NCI-H1694 (cell line): ENCODE data around the gene SNRPD3.
"Not testable (repeated sequence)": the region's sequence is repeated elsewhere in the genome, so short reads cannot be mapped to it uniquely, and the experiment has no call there.

Source experiments
- DNase-seq: peaks from one replicate; lab custom pipeline; 2025; lab: John Stamatoyannopoulos, UW

The SNRPD3 gene

DNA sequence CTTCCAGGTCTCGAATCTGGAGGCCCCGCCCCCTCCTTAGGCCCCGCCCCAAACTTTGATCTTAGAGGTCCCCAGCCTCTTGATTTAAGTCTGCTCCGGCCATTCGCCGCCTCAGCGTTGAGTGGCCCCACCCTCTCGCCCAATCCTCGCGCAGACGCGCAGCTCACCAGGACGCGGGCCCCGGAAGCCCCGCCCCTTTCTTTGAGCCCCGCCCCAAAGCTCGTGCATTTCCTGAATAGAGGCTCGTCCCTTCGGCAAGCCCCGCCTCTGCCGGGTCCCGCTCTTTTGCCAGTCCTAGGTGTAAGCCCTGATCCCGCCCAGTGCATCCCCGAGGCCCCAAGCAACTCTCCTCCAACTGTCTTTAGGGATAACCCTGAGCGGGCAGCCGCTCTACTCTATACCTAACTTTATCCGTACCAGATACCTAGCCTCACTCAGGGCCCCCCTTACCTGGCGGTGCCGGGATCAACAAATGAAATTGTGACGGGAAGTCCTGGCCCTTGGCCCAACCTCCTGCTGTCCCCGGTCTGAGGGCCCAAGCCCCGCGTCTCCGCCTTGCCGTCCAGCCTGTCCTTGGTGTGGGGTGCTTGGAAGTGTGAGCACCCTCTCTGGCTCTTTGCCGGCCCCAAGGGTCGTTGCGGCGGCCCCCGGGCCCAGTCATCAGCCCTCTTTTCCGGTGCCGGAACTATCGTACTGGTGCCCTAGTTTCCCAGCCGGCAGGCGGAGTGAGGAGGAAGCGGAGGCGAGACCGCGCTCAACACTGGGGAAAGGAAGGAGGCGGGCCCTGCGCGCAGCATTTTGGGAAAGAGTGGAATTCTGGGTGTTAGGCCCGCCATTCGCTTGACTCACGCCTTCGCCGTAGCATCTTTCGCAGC, at the start of gene SNRPD3:
Gene SNRPD3 (plus strand): TSS at position 835 of the 875 bp plus-strand sequence. CDS start 1,676 bp downstream, outside the sequence.
- peak; percentile 95 for DNase-seq

DNA sequence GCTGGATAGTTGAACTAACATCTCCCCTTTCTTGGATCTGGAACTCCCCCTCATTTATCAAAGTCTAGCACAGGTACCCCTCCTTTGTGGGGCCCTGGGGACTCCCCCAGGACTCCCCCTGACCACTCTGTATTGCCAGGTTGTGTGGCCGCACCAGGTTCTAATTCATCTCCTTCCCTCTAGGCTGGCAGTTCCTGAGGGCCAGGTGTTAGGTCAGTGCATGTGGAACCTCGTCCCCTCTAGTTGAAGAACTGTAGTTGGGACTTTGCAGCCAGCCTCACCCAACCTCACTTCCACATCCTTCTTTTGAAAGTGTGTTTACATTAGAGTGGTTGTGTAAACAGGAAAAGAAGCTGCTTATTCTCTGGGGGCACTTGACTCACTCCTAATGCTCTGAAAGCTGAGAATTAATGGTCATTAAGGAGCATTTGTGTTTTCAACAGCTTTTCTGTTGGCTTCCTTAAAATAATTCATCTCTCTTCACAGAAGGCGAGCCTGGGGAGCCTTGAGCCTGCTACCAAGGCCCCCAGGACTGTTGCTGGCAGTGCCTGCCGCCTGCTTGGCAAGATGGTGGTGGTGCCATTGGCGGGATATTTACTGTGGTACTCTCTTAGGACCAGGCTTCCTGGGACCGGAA, 48.9 kb upstream of the SNRPD3 start:
- no peak for DNase-seq

DNA sequence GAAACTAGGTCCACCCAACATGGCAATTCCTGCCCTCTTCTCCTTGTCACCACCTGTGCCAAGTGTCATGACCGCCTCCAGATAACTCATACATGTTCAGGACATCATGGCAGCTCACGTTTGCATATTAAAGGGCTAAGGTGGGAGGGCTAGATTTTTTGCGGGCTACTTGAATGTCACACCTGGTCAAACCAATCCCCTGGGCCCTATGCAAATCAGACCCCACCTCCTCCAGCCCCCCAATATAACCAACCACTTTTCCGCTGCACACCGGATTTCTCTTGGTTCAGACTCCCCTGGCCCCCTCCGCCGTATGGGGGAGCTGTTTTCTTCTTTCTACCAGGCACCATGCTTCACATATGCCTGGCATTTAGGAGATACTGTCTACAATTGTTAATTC, 48.1 kb upstream of the SNRPD3 start:
- DNase-seq = no peak

DNA sequence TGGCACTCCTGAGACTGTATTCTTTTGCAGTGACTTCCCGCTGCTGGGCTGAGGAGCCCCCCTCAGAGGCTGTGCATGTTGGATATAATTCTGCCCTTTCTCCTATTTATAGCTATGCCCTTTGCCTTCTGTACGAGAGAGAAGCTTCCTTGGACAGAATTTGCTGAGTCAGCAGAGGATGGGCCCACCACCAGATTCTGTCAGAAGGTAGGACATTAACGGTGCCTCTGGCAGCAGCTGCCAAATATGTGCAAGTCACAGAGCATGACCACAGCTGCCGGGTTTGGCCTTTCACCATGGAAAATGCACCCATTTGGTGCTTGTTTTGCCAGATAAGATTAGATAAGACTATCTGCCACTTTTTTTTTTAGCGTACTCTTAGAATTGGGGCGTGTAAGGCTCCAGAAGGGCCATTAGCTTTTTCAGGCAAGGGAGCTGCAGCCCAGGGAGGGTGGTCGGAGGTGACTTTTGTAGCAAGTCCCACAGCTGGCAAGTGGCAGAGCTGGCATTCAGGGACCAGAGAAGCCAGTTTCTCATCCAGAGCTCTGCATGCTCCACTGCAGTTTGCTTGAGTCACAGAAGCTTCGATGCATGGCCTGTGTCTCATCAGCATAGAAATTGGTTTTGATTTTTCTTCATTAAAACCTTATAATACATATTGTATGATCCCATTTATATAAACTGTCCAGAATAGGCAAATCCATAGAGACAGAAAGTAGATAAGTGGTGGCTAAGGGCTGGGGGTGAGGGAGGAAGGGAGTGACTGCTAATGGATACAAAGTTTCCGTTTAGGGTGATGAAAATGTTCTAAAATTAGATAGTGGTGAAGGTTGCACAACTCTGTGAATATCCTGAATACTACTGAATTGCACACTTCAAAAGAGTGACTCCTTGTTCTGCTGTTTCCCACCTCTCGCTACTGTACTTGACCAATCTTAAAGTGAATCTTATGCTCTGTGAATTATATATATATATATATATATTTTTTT, 44.9 kb upstream of the SNRPD3 start:
- no peak for DNase-seq

DNA sequence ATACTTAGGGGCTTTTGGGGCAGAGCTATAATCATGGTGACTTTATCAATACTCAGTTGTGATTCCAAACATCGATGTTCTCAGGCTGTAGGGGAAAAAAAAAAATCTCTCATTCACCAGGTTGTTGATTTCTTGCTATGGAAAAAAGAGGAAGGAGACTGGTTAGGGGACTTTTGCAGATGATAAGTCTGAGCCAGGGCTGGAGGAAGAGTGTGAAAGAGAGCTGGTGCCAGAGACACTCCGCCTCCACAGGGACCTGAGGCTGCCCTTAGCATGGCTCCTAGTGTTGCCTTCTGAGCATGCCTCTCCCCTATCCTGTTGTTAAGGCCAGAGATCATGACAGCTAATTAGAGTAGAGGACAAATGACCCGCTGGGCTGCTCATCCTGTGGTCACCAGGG, 43.8 kb upstream of the SNRPD3 start:
- no peak for DNase-seq

DNA sequence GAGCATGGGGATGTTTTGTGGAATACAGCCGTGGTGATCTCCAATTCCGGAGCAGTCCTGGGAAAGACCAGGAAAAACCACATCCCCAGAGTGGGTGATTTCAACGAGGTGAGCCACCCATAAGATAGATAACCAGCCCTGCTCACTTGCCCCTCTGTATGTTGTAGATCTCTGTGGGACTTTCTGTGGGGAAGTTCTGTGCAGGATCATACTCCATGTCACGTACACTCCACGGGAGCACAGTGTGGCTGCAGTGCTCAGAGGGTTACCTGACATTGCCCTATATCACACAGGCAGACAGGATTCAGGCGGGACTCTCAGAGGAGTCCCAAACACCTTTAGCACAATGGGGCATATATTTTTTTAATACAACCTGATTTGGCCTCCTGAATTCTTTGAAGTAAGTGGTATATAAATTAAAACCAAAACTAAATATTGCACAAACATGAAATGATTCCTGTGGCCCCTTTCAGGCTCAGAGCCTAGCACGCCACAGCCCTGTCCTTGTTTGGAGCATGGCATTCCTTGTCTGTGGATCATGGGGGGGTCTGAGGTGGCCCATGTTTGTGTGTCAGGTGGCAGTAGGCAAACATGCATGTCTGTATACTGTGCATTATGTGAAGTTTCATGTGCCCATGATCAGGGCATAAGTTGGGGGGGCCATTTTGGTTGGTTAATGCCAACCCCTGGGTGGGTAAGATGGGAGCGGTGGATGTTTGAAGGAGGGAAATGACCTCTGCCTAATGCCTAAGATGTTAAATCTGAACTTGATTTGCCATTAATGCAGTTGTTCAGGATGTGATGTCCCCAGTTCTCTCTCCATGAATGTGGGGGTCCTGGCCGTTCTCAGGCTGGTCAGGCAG, 42.2 kb upstream of the SNRPD3 start:
- no peak for DNase-seq

DNA sequence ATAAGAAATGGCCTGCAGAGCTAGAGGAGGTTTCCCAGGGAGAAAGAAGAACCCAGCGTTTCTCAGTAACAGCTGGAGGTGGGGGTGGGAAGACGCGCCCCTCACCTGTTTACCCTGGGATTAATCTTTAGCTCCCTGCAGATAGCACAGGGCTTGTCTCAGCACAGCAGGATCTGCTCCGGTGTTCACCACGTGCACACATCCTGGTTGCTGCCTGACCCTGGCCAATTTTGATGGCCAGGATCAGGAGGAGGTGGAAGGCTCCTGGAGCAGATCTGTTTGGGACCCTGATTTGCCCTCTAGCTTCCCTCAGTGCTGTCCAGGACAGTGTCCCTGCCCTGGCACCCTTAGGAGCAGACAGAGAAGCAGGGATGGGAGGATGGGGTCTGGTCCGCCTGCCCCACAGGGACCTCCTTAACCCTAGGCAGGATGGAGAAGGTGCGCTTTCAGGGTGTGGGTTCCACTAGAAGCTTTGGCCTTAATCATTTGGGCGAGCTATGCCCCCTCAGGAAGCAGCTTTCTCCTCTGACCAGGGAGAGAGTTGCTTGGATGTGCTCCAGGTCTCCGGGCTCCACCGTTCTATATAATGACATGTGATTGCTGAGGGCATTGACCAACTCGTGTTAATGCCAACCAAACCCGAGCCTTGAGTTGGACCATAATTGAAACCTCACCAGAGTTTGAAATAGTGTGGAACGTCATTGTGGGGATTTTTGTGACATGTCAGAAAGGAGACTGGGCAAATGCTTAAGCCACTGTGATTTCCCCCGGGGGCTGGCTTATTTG, 41.4 kb upstream of the SNRPD3 start:
- no peak for DNase-seq

DNA sequence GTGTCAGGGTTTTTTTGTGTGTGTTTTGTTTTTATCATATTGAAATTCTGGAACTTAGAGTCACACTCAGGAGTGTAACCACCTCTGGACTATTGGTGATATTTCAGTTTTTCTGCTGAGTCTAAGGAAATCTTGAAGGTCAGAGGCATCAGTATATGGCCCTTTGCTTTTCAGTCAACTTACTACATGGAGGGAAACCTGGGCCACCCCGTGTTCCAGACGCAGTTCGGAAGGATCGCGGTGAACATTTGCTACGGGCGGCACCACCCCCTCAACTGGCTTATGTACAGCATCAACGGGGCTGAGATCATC, 40.8 kb upstream of the SNRPD3 start:
- no peak for DNase-seq

DNA sequence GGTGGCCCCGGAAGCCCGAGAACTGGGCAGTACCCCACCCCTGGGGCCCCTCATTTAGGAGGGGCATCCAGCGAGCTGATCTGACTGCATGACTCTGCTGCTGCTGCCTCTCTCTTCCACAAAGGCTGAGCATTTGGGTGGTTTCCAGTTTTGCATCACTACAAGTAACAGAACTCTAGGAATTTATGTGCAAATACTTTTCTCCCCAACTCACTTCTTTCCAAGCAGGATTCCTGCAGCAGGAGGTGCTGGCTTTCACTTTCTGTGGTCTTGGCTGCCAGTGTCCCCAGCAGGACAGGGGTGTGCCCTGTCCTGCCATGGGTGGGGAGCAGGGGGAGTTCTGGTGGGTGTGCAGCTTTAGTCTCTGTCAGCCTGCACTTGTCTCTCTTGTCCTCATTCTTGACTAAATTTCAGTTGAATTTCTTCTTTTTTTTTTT, 39.5 kb upstream of the SNRPD3 start:
- no peak for DNase-seq

DNA sequence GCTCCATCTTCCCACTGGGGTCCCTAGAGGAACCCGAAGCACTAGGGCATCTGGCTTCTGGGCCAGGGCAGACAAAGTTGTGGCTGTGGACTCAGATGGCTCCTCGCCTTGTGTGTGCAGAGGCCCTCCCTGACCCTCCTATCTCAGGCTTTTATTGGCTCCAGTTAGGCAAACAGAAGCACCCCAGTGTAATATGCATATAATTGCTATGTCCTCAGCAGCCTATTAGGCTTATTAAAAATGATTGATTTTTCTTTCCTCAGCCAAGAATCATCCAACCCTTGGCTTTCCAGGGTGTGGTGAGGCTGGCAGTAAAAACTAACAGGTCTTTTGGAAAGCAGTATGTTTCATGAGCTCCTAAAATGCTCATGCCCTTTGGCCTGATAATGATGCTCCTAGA, 38.4 kb upstream of the SNRPD3 start:
- no peak for DNase-seq

DNA sequence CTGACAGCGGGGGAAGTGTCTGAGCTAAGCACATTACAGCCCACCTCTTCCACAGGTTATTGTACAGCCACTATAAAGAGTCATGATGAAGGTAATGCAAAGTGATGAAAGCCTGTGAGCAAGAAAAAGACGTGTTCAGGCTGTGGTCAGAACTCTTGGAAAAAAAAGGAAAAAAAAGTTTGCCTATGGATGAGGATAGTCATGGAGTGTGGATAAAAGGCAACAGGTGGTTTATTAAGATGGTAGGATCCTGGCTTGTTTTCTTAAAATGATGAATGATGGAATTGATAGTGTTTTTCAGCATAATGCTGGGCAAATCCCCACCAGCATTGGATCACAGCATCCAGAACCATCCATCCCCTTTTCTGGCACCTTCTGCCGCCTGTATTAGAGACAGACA, 37.6 kb upstream of the SNRPD3 start:
- no peak for DNase-seq

DNA sequence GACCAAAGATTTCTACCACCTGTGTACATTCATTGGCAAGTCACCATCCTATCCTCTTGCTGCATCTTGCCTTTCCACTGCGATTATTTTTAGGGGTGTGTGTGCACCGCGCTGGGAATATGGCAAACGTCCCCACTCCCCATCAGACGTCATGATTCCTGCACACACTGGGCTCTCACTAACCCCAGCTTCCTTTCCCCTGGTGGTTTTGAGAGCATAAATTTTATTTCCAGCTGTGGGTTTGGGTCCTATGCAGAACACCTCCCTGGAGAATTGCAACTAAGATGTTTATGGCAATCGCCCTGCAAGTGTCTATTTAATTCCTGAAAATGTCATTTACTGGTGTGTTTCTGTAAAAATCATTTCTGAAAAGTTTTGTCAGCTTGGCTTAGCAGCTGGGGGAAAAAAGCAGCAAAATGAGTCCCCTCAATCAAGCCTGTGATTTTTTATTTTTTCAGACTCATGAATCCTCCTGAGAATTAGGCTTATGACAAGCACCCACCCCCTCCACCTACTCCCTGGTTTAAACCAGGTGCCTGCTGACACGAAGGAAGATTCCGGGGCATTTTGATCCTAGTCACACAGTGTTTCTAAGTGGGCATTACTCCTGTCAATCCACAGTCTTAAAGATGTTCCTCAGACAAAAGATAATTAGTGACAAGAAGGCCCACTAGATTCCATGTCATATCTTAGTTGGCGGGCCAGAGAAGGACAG, 36.9 kb upstream of the SNRPD3 start:
- no peak for DNase-seq

DNA sequence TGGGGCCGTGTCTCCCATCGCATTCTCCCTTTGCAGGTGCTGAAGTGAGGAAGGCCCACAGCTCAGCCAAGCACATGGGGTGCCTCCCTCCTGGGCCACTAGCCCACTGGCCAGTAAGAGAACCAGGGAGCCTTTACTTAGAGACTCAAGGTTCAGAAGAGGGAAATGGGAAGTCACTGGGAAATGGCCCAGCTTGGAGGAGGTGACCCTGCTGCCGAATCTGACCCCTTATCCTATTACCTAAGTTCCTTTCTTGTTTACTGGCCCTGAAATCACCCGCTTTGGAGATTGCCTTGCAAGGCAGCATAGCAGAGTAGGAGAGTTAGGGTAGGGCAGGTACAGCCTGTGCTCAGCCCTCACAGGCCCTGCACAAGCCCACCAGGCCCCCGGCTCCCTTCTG, 36.3 kb upstream of the SNRPD3 start:
- DNase-seq = no peak

DNA sequence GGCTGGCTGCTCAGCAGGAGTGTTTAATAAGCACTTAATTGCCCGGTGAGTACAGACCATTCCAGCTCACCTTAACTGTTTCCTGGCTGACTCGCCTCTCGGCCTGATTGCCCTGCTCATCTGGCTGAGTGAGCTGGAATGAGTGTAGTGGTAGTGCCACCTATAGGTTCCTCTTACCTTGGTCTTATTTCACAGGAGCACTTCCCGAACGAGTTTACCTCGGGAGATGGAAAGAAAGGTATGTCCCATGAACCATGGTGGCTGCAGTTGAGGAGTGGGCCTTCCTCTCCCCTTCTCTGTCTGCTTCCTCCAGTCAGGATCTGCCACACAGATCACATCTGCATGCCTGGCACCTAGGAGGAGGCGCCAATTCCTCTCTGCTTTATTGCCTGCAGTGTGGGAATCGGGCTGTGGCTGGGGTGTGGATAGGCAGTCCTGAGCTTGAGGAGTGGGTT, 34.0 kb upstream of the SNRPD3 start:
- peak; percentile 44 for DNase-seq

DNA sequence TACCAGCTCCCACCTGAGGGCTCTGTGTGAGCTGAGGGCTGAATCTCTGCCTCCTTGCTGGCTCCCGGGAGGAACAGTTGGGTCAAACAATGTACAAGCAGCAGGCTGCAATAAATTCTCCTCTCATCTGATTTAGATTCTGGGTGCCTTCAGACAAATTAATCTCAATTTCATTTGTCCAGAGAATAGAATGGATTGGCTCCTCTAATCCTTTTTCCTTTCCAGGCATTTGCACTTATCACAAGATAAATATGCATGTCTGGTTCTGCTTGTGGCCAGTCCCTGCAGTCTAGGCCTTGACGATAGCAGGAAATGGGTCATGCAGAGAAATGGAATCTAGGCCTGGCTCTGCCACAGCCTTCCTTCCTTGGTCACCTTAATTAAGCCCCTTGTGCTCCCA, 31.9 kb upstream of the SNRPD3 start:
- no peak for DNase-seq

DNA sequence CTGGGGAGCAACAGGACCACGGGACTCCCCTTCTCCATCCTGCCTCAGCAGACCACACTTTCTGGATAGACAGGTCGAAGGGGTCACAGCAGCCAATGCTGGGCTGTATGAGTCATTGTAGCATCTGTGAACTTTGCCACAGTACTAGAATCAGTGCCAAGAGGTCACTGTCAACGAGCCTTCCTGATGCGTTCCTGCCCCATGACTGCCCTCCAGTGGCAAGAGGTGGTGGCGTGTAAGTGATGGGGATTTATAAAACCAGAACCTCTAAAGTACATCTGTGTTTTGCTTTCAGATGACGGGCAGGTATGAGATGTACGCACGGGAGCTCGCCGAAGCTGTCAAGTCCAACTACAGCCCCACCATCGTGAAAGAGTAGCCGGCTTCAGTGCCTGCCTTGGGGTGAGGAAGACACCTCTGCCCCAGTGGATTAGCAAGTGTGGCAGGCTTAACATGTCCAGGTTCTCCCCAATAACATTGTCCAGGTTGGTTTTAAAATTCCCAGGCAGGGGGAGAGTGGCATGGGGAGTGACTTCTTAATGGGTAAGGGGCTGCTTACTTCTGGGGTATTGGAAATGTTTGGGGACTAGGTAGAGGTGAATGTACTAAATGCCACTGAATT, 30.3 kb upstream of the SNRPD3 start:
- DNase-seq = peak; percentile 70

DNA sequence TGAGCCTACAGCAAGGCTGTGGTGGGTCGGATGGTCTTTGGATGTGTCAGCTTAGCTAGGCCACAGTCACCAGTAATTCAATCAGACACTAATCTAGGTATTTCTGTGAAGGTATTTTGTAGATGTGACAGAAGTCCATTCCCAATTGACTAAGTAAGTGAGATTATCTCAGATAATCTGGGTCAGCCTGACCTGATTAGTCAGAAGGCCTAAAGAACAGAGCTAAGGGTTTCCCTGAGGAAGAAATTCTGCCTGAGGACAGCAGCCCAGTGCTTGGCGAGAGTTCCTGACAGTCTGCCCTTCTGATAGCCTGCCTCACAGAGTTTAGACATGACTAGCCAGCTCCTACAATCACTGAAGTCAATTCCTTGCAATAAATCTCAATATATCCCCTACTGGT, 29.6 kb upstream of the SNRPD3 start:
- no peak for DNase-seq

DNA sequence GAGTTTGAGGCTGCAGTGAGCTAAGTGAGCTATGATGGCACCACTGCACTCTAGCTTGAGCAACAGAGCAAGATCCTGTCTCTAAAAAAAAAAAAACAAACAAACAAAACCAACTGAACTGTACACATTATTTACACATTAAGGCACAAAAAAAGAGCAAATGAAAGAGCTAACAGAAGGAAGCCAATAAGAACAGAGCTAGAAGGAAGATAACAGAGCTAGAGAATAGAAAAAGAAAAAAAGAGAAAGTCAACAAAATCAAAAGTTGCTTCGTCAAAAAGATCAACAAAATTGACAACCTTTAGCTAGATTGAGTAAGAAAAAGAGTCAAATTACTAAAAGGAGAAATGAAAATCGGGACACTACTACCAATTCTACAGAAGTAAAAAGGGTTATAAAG, 25.9 kb upstream of the SNRPD3 start:
- DNase-seq = no peak

DNA sequence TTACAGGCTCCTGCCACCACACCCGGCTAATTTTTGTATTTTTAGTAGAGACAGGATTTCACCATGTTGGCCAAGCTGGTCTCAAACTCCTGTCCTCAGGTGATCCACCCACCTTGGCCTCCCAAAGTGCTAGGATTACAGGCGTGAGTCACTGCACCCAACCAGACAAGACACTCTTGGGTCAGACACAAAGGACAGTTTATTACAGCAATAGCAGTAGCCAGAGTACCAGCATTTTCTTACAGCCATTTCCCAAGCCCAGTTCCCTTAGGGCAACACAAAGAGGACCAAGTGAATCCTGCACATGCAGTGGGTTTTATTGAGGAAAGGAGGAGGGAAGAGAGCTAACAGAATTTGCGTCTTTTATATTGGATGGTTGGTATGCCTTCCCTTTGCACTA, 24.8 kb upstream of the SNRPD3 start:
- DNase-seq = not testable (repeated sequence)
